Testis (tissue), 3 donors: Measurements from ENCODE around the gene TMEM63A. TPM values are rescaled to one million over a fixed set of nuclear protein-coding genes. Genes with fewer than 3 reads are reported as not detected.

Experiments
- DNase-seq: peaks from one replicate; pipeline ENCODE4 v3.0.0-alpha.2; 2019
- H3K27ac ChIP-seq, 2 donors: fragments of 200-600 bp; sonication (generic); one replicate each; pipeline ENCODE4 v1.5.1; 2019
- H3K27me3 ChIP-seq: fragments of 200-600 bp; sonication (generic); one replicate; pipeline ENCODE4 v1.5.1; 2019
- H3K36me3 ChIP-seq: fragments of 200-600 bp; sonication (generic); one replicate; pipeline ENCODE4 v1.5.1; 2017; ENCODE audit warnings: low read depth; ENCODE audit errors: missing control alignments
- H3K4me1 ChIP-seq: fragments of 200-600 bp; sonication (generic); one replicate; pipeline ENCODE4 v1.5.1; 2019
- H3K4me3 ChIP-seq, 2 donors: fragments of 200-600 bp; sonication (generic); one replicate each; pipeline ENCODE4 v1.5.1; 2017 to 2019
- H3K9me3 ChIP-seq: fragments of 200-600 bp; sonication (generic); one replicate; pipeline ENCODE4 v1.5.1; 2017
- CTCF ChIP-seq, 3 experiments: fragments of 450-650 bp in 2 of 3; fragments of 200-600 bp in 1 of 3; sonication (generic) in 1 of 3; IDR thresholded peaks; one replicate each; pipeline ENCODE4 v1.5.1; 2016 to 2019; ENCODE audit warnings: antibody characterized with exemption in 3 of 3, mild to moderate bottlenecking in 2 of 3, moderate library complexity in 1 of 3
- POLR2A ChIP-seq: fragments of 450-650 bp; IDR thresholded peaks from one replicate; pipeline ENCODE4 v1.6.1; 2017; ENCODE audit warnings: antibody characterized with exemption, mild to moderate bottlenecking, moderate library complexity
- WGBS, 2 donors: methylation state at CpG; one replicate each; pipeline ENCODE4 v1.1.5; 2018; 5-methylcytosine and 5-hydroxymethylcytosine counted together
- intact Hi-C: fragments of 100-400 bp; cut with DNase I; formaldehyde crosslinking; loops from one replicate; pipeline ENCODE4 v1.15.1; 2023; ENCODE audit warnings: low total_unique reads
- polyA plus RNA-seq: library from polyadenylated mRNA; stranded (reverse); fragments of 350-450 nt; fragmentation: Illumina TruSeq; extraction: RNeasy Lipid Tissue Mini Kit (QIAGEN cat#74804); gene quantifications from one replicate; pipeline ENCODE4 v1.2.3, GENCODE V29; 2014; ENCODE audit warnings: low read depth, low replicate concordance; ENCODE audit not compliant: insufficient read depth
- total RNA-seq, 2 donors: library from RNA; depleted of rRNA; stranded (reverse); fragments of >200 nt; gene quantifications; one replicate each; pipeline ENCODE4 v1.2.3, GENCODE V29; 2016

Gene TMEM63A
- total and polyA plus RNA-seq, 3 donors from 2014 or later, result 13.6 to 51.7 (median 46.9) TPM

- Histone ChIP-seq H3K4me1 (peaks cover 40% of the 10 kb centered on the region), H3K4me3 (peak overlapping the region; percentile 90 to 94), H3K9me3 (no peaks in the 10 kb centered on the region), H3K27ac (peak overlapping the region; percentile 74 to 87), H3K27me3 (no peaks in the 10 kb centered on the region), H3K36me3 (no peaks in the 10 kb centered on the region)
- TF ChIP-seq CTCF (IDR thresholded peaks at IDR 0.05), result no peak
- 13% methylated on average over 11 to 24 of the region's 25 CpGs for WGBS, 2 donors
- DNase-seq, result peak; percentile 32
- intact Hi-C loops, result no loop called here
These were observed 860 bp downstream of the TMEM63A start for GRCh38 chr1:225881081-225881958.

GRCh38 chr1:225880636-225881035 is 1.5 kb downstream of the TMEM63A start:
- intact Hi-C loops, result no loop called here
- Histone ChIP-seq H3K27ac (peak overlapping the region in 1 of 2 donors; percentile 87), H3K4me3 (no peak overlapping the region), H3K4me1 (peaks cover 40% of the 10 kb centered on the region), H3K27me3 (no peaks in the 10 kb centered on the region), H3K36me3 (no peaks in the 10 kb centered on the region), H3K9me3 (no peaks in the 10 kb centered on the region)
- TF ChIP-seq CTCF (IDR thresholded peaks at IDR 0.05) (no peak), POLR2A (no peak)
- 70 to 75% methylated on average over 4 to 5 of the region's 5 CpGs for WGBS, 2 donors
- no peak for DNase-seq

GRCh38 chr1:225880222-225880588 is 2.0 kb downstream of the TMEM63A start:
- Histone ChIP-seq H3K36me3 (no peaks in the 10 kb centered on the region), H3K4me3 (no peak overlapping the region), H3K27me3 (no peaks in the 10 kb centered on the region), H3K9me3 (no peaks in the 10 kb centered on the region), H3K4me1 (peaks cover 40% of the 10 kb centered on the region), H3K27ac (peak overlapping the region in 1 of 2 donors; percentile 45)
- DNase-seq, result no peak
- intact Hi-C loops, result no loop called here
- 37 to 80% methylated on average over 2 of the region's 2 CpGs for WGBS, 2 donors
- TF ChIP-seq CTCF (IDR thresholded peaks at IDR 0.05) (no peak), POLR2A (no peak)

- intact Hi-C loops, result no loop called here
- WGBS, 2 donors, result 60 to 74% methylated on average over 8 of the region's 8 CpGs
These were observed 2.5 kb downstream of the TMEM63A start for GRCh38 chr1:225879521-225880221.

More at GRCh38 chr1:225879521-225880221, 2.5 kb downstream of the TMEM63A start:
- DNase-seq, result no peak
- Histone ChIP-seq H3K36me3 (no peaks in the 10 kb centered on the region), H3K4me3 (no peak overlapping the region), H3K9me3 (no peaks in the 10 kb centered on the region), H3K27ac (peak overlapping the region in 1 of 2 donors; percentile 45), H3K27me3 (no peaks in the 10 kb centered on the region), H3K4me1 (peaks cover 40% of the 10 kb centered on the region)
- no peak for TF ChIP-seq POLR2A
- TF ChIP-seq CTCF (IDR thresholded peaks at IDR 0.05), result no peak
